HEK293T (cell line): ENCODE data around the gene CPEB2.

Experiments
- CTCF ChIA-PET: fragments of 350-600 bp; formaldehyde crosslinking; extraction: SDS; loops from one replicate; lab custom pipeline; 2021; ENCODE audit warnings: antibody characterized with exemption, inconsistent platforms; lab: Yijun Ruan, JAX
- POLR2A ChIA-PET: fragments of 350-600 bp; formaldehyde crosslinking; extraction: SDS; loops from one replicate; lab custom pipeline; 2020; ENCODE audit warnings: antibody characterized with exemption, inconsistent platforms; lab: Yijun Ruan, JAX
- DNase-seq: peaks from one replicate; pipeline ENCODE4 v3.0.0; 2012; ENCODE audit warnings: mixed read lengths; ENCODE audit errors: extremely low spot score
- ARNT ChIP-seq: fragments of 450-650 bp; IDR thresholded peaks from 2 replicates; pipeline ENCODE4 v1.6.1; 2017; ENCODE audit warnings: mild to moderate bottlenecking
- BHLHE40 ChIP-seq: fragments of 450-650 bp; IDR thresholded peaks from 2 replicates; pipeline ENCODE4 v1.6.1; 2016; ENCODE audit warnings: mild to moderate bottlenecking, moderate library complexity, borderline replicate concordance
- CTBP1 ChIP-seq: fragments of 450-650 bp; IDR thresholded peaks from 2 replicates; pipeline ENCODE4 v1.6.1; 2016; ENCODE audit warnings: borderline replicate concordance
- ELF4 ChIP-seq: fragments of 450-650 bp; IDR thresholded peaks from 2 replicates; pipeline ENCODE4 v1.6.1; 2017; ENCODE audit warnings: antibody characterized with exemption
- FOXA1 ChIP-seq: fragments of 450-650 bp; IDR thresholded peaks from 2 replicates; pipeline ENCODE4 v1.6.1; 2016; ENCODE audit warnings: mild to moderate bottlenecking
- FOXK2 ChIP-seq: fragments of 450-650 bp; IDR thresholded peaks from 2 replicates; pipeline ENCODE4 v1.6.1; 2016; ENCODE audit warnings: mild to moderate bottlenecking
- FOXM1 ChIP-seq: fragments of 450-650 bp; IDR thresholded peaks from 2 replicates; pipeline ENCODE4 v1.6.1; 2017; ENCODE audit warnings: mild to moderate bottlenecking, borderline replicate concordance
- HDGF ChIP-seq: fragments of 450-650 bp; IDR thresholded peaks from 2 replicates; pipeline ENCODE4 v1.6.1; 2017; ENCODE audit warnings: antibody characterized with exemption, borderline replicate concordance
- L3MBTL2 ChIP-seq: fragments of 450-650 bp; conservative IDR thresholded peaks from 2 replicates; pipeline ENCODE4 v1.6.1; 2016; ENCODE audit warnings: mild to moderate bottlenecking
- LEF1 ChIP-seq: fragments of 450-650 bp; IDR thresholded peaks from 2 replicates; pipeline ENCODE4 v1.6.1; 2017; ENCODE audit warnings: mild to moderate bottlenecking, borderline replicate concordance
- NFRKB ChIP-seq: fragments of 450-650 bp; IDR thresholded peaks from 2 replicates; pipeline ENCODE4 v1.6.1; 2016; ENCODE audit warnings: mild to moderate bottlenecking, moderate library complexity
- PKNOX1 ChIP-seq: fragments of 450-650 bp; IDR thresholded peaks from 2 replicates; pipeline ENCODE4 v1.6.1; 2016
- SP1 ChIP-seq: fragments of 450-650 bp; IDR thresholded peaks from 2 replicates; pipeline ENCODE4 v1.6.1; 2017
- SUZ12 ChIP-seq: fragments of 450-650 bp; IDR thresholded peaks from 2 replicates; pipeline ENCODE4 v1.6.1; 2016; ENCODE audit warnings: mild to moderate bottlenecking
- TARDBP ChIP-seq: fragments of 450-650 bp; IDR thresholded peaks from 2 replicates; pipeline ENCODE4 v1.6.1; 2016
- ZNF384 ChIP-seq: fragments of 450-650 bp; IDR thresholded peaks from 2 replicates; pipeline ENCODE4 v1.6.1; 2016

CPEB2 gene

GRCh38 chr4:15021946-15022345, 19.7 kb downstream of the CPEB2 start:
- DNase-seq = no peak
- ChIA-PET POLR2A (no interaction called here), CTCF (no interaction called here)
- TF ChIP-seq CTBP1 (no peak), FOXK2 (no peak), NFRKB (no peak), ARNT (no peak), LEF1 (no peak), SUZ12 (no peak)

- TF ChIP-seq ELF4 (no peak), NFRKB (no peak), ZNF384 (no peak), FOXK2 (no peak), BHLHE40 (no peak), ARNT (no peak), CTBP1 (no peak), SP1 (no peak), HDGF (no peak), FOXA1 (no peak), LEF1 (no peak), L3MBTL2 (no peak), TARDBP (no peak), FOXM1 (no peak), SUZ12 (no peak), PKNOX1 (no peak)
- DNase-seq = no peak
- CTCF ChIA-PET = no interaction called here
- POLR2A ChIA-PET = no interaction called here
These were observed 22.1 kb downstream of the CPEB2 start for GRCh38 chr4:15024386-15024785.

GRCh38 chr4:15025693-15026092, 23.4 kb downstream of the CPEB2 start:
- TF ChIP-seq HDGF (no peak), FOXK2 (no peak), LEF1 (no peak), L3MBTL2 (no peak), CTBP1 (no peak)
- no peak for DNase-seq
- CTCF ChIA-PET = no interaction called here
- POLR2A ChIA-PET = no interaction called here

- POLR2A ChIA-PET = no interaction called here
- no peak for DNase-seq
- CTCF ChIA-PET = no interaction called here
- TF ChIP-seq L3MBTL2 (no peak), ZNF384 (no peak), SP1 (no peak), ELF4 (no peak), NFRKB (no peak), SUZ12 (no peak), HDGF (no peak), BHLHE40 (no peak), FOXM1 (no peak), CTBP1 (no peak), PKNOX1 (no peak), TARDBP (no peak), FOXA1 (no peak), FOXK2 (no peak), ARNT (no peak), LEF1 (no peak)
These were observed 25.7 kb downstream of the CPEB2 start for GRCh38 chr4:15027921-15028435.

- POLR2A ChIA-PET = no interaction called here
- DNase-seq = no peak
- TF ChIP-seq FOXA1 (no peak), BHLHE40 (no peak), FOXK2 (no peak), L3MBTL2 (no peak), NFRKB (no peak)
- CTCF ChIA-PET = no interaction called here
These were observed 28.9 kb downstream of the CPEB2 start for GRCh38 chr4:15031197-15031596.

- TF ChIP-seq PKNOX1 = no peak
- no peak for TF ChIP-seq FOXK2
- no peak for TF ChIP-seq FOXA1
- TF ChIP-seq CTBP1 = no peak
- TF ChIP-seq BHLHE40 = no peak
- TF ChIP-seq ARNT = no peak
- TF ChIP-seq HDGF = no peak
- ChIA-PET POLR2A (no interaction called here), CTCF (no interaction called here)
- DNase-seq = no peak
These were observed 29.9 kb downstream of the CPEB2 start for GRCh38 chr4:15031993-15032675.
